ENCODE results near the gene RFX8.

GRCh38 chr2:101415884-101416283, 59.0 kb downstream of the RFX8 start:
- TF ChIP-seq REST (IDR thresholded peaks at IDR 0.05; ENCODE audit: low read depth, low read length) = no peak
- TF ChIP-seq CTCF (IDR thresholded peaks at IDR 0.05) = no peak
- no peak for TF ChIP-seq CHD2 (IDR thresholded peaks at IDR 0.05; ENCODE audit: low read length, partially characterized antibody)
- no peak for TF ChIP-seq NFIC (IDR thresholded peaks at IDR 0.05; ENCODE audit: borderline replicate concordance)
- no peak for TF ChIP-seq EP300 (IDR thresholded peaks at IDR 0.05; ENCODE audit: borderline replicate concordance in 1 of 2, low read depth in 1 of 2, low read length in 1 of 2)
- TF ChIP-seq ELF1 (IDR thresholded peaks at IDR 0.05) = no peak
- TF ChIP-seq PBX3 (IDR thresholded peaks at IDR 0.05) = no peak
- no peak for TF ChIP-seq RFX5 (IDR thresholded peaks at IDR 0.05; ENCODE audit: low read length)

Data from SK-N-SH (cell line).